Measurements from ENCODE around the gene ING4. TPM values are rescaled to one million over a fixed set of nuclear protein-coding genes. Genes with fewer than 3 reads are reported as not detected.

ING4 gene
- total and polyA plus RNA-seq, 2 of the 4 experiments (the other 2 are of a cell fraction) = 22.0 to 47.5 TPM

- H2BK120ac ChIP-seq (ENCODE audit: low read depth, low read length) = peak within 1 kb of the TSS; percentile 42
- dilution Hi-C loops (cut with HindIII; ENCODE audit: low sequenced_read_pairs, unreplicated experiment) (no loop called here), intact Hi-C loops (cut with micrococcal nuclease) (loop anchor here (1.0 to 10.0 kb wide), 7 partner anchors 16 to 138 kb away; partner anchors contain the start of genes COPS7A, IFFO1, ING4 and MLF2), in situ Hi-C loops (cut with MboI; ENCODE audit: low sequenced_read_pairs) (loop anchor here (10.0 kb wide), 1 partner anchor 114 kb away; no protein-coding TSS in a partner anchor)
- H3K4me3 ChIP-seq (ENCODE audit: insufficient read depth, low read depth, low read length) = peak within 1 kb of the TSS; percentile 83
- peak within 1 kb of the TSS; percentile 97 for H3K14ac ChIP-seq (replicated peaks; ENCODE audit: low read depth, low read length)
- ChIA-PET POLR2A (ENCODE audit: unreplicated experiment) (interaction anchor here (0.6 to 1.2 kb wide), 8 partner anchors 10 to 474 kb away, joined by 3 to 15 read pairs (median 6); partner anchors contain the start of gene COPS7A), CTCF (interaction anchor here (0.5 to 1.3 kb wide), 3 partner anchors 35 to 77 kb away, joined by 3 read pairs; partner anchors contain the start of gene MLF2)
- H2BK5ac ChIP-seq (ENCODE audit: low read depth, low read length, poor library complexity, severe bottlenecking) = peak within 1 kb of the TSS; percentile 93
- no TSS peak for BruUV-seq (replicated peaks)
- peak; percentile 99 for DNase-seq
- H3K18ac ChIP-seq (ENCODE audit: low read depth, low read length) = peak within 1 kb of the TSS; percentile 68
- H4K8ac ChIP-seq (ENCODE audit: low read depth in 2 of 2, low read length in 2 of 2) = peak within 1 kb of the TSS; percentile 96 to 99
- H3K9me3 ChIP-seq (ENCODE audit: control insufficient read depth, insufficient read depth, low read length) = no peaks in the 10 kb centered on the region
- H3K27ac ChIP-seq (ENCODE audit: insufficient read depth, low read length) = peak within 1 kb of the TSS; percentile 89
- peaks cover 5% of the 10 kb centered on the region for H3K4me1 ChIP-seq (ENCODE audit: control insufficient read depth, insufficient read depth, low read length)
- H3K9me1 ChIP-seq (ENCODE audit: insufficient read depth, low read length) = no peaks in the 10 kb centered on the region
- H3K9ac ChIP-seq (ENCODE audit: low read depth, low read length) = peak within 1 kb of the TSS; percentile 89
- peak within 1 kb of the TSS; percentile 95 for H2AFZ ChIP-seq (replicated peaks; ENCODE audit: low read length, poor library complexity)
- peak within 1 kb of the TSS; percentile 92 for H4K5ac ChIP-seq (ENCODE audit: low read depth, low read length)
- H3K4me2 ChIP-seq (ENCODE audit: low read depth, low read length) = peak within 1 kb of the TSS; percentile 98
- H2AK9ac ChIP-seq (replicated peaks; ENCODE audit: low read depth, low read length, poor library complexity) = peak within 1 kb of the TSS; percentile 96
- ATAC-seq (ENCODE audit: low read depth) = peak; percentile 83
- H2AK5ac ChIP-seq (ENCODE audit: low read depth, low read length) = peak within 1 kb of the TSS; percentile 100
- H4K20me1 ChIP-seq (ENCODE audit: insufficient read depth, low read length) = peaks cover 8% of the 10 kb centered on the region; the same call in 1 of the 2 replicates
- WGBS, 2 experiments (ENCODE audit: extremely low coverage in 2 of 2, insufficient read length in 1 of 2) = 0% methylated on average over 17 of the region's 72 CpGs; no CpG with 5 or more reads in 1 of the 2 experiments
- peak within 1 kb of the TSS; percentile 87 for H3K56ac ChIP-seq (ENCODE audit: extremely low read depth, insufficient read depth, low read length)
- peak within 1 kb of the TSS; percentile 94 for H3K23ac ChIP-seq (ENCODE audit: low read depth, low read length)
- H3K79me1 ChIP-seq (ENCODE audit: low read depth in 1 of 2, low read length in 2 of 2) = peaks cover 15 to 46% of the 10 kb centered on the region in 2 experiments
- H2BK15ac ChIP-seq (ENCODE audit: low read depth, low read length) = peak within 1 kb of the TSS; percentile 89; the same call in 2 of the 3 replicates
- peaks cover 2% of the 10 kb centered on the region; the same call in 1 of the 2 replicates for H3K36me3 ChIP-seq (ENCODE audit: control insufficient read depth, insufficient read depth, low read length)
- peak within 1 kb of the TSS; percentile 95 for H3K4ac ChIP-seq (ENCODE audit: low read depth, low read length)
- H4K91ac ChIP-seq (ENCODE audit: insufficient read depth, low read depth, low read length) = peak within 1 kb of the TSS; percentile 96
- H3K27me3 ChIP-seq (ENCODE audit: control insufficient read depth, insufficient read depth, low read length) = no peaks in the 10 kb centered on the region
- H2BK20ac ChIP-seq (ENCODE audit: low read depth, low read length) = peak within 1 kb of the TSS; percentile 16; the same call in 1 of the 2 replicates
- TF ChIP-seq SMC3 (IDR thresholded peaks at IDR 0.05; ENCODE audit: low read depth, low read length) (no peak), FOS (IDR thresholded peaks at IDR 0.05; ENCODE audit: low read depth, low read length) (no peak), ELK1 (IDR thresholded peaks at IDR 0.05; ENCODE audit: borderline replicate concordance, low read depth, low read length) (no peak), MAZ (IDR thresholded peaks at IDR 0.05; ENCODE audit: borderline replicate concordance, low read depth, low read length) (peak; percentile 88), RCOR1 (IDR thresholded peaks at IDR 0.05; ENCODE audit: insufficient replicate concordance, low read length) (peak; percentile 13), RAD21 (IDR thresholded peaks at IDR 0.05; ENCODE audit: low read length) (no peak), MAFK (IDR thresholded peaks at IDR 0.05; ENCODE audit: low read depth, low read length) (no peak), NFE2L2 (IDR thresholded peaks at IDR 0.05; ENCODE audit: low read depth, low read length) (peak; percentile 60), CHD1 (IDR thresholded peaks at IDR 0.05; ENCODE audit: low read depth, low read length) (no peak), MXI1 (IDR thresholded peaks at IDR 0.05; ENCODE audit: borderline replicate concordance, low read depth, low read length) (peak; percentile 70), POLR2A (IDR thresholded peaks at IDR 0.05; ENCODE audit: low read depth, low read length) (peak; percentile 81)
- TF ChIP-seq, protein P1, sequence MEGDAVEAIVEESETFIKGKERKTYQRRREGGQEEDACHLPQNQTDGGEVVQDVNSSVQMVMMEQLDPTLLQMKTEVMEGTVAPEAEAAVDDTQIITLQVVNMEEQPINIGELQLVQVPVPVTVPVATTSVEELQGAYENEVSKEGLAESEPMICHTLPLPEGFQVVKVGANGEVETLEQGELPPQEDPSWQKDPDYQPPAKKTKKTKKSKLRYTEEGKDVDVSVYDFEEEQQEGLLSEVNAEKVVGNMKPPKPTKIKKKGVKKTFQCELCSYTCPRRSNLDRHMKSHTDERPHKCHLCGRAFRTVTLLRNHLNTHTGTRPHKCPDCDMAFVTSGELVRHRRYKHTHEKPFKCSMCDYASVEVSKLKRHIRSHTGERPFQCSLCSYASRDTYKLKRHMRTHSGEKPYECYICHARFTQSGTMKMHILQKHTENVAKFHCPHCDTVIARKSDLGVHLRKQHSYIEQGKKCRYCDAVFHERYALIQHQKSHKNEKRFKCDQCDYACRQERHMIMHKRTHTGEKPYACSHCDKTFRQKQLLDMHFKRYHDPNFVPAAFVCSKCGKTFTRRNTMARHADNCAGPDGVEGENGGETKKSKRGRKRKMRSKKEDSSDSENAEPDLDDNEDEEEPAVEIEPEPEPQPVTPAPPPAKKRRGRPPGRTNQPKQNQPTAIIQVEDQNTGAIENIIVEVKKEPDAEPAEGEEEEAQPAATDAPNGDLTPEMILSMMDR (conservative IDR thresholded peaks at IDR 0.05; ENCODE audit: low read depth, low read length) = no peak
These were observed 26.3 kb upstream of the ING4 start, which contains the start of gene ZNF384 for GRCh38 chr12:6688999-6689882. Gene ZNF384 (minus strand): TSS chr12:6689375. CDS start chr12:6679520, 9,855 bp downstream.
